SH-SY5Y (cell line): ENCODE data around the gene CIROP.

Experiments
- GATA2 ChIP-seq: IDR thresholded peaks from 2 replicates; pipeline ENCODE4 v1.6.1; 2011; ENCODE audit warnings: mild to moderate bottlenecking, low read depth, low read length
- GATA3 ChIP-seq: IDR thresholded peaks from 2 replicates; pipeline ENCODE4 v1.6.1; 2011; ENCODE audit warnings: low read depth, mild to moderate bottlenecking, low read length, moderate library complexity

DNA sequence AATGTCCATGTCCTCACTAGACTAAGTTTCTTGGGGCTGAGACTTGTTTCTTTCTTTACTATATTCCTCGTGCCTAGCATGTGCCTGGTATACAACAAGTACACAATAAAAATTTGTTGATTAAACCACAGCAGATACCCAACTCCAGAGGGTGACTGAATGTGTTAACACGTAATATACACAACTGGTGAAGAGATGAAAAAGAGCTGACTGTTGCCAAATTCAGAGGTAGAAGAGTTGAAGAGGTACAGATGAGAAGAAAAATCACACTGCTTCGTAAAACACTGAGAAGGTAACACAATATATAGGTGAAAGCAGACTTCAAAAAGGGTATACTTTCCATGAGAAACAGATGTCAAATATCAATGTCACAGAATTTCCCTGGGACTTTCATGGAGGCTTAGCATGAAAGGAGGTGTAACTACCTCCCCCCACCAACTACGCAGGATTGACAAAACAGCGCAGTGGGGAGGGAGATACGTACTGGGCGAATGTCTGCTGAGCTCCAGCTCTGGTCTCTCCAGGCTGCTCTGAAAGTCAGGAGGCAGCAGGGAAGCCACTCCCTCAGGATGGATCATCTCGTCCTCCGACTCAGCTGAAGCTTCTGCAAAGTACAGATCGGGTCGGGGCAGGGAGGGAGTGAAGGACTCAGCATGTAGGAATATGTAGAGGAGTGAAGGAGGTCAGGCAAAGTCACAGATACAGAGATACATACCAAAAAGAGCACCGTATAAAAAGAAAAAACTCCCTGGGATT, 15.1 kb downstream of the CIROP start:
- TF ChIP-seq GATA2 (no peak), GATA3 (no peak)
